Mesenchymal stem cell (in vitro differentiated cells and primary cell): ENCODE results near the gene OR2Y1.

Experiments used
- DNase-seq: peaks from one replicate; pipeline ENCODE4 v3.0.0-alpha.2; 2013
- H2AFZ ChIP-seq: one replicate; pipeline ENCODE4 v1.6.1; 2013; ENCODE audit warnings: low read depth, mild to moderate bottlenecking, control low read depth, inconsistent platforms, low read length, moderate library complexity
- H2AK5ac ChIP-seq: 2 replicates; pipeline ENCODE4 v1.6.1; 2013; ENCODE audit warnings: low read length, moderate library complexity, mild to moderate bottlenecking, inconsistent platforms; ENCODE audit not compliant: severe bottlenecking
- H2BK120ac ChIP-seq: one replicate; pipeline ENCODE4 v1.6.1; 2013; ENCODE audit warnings: low read depth, mild to moderate bottlenecking, inconsistent platforms, low read length, moderate library complexity
- H2BK12ac ChIP-seq, 2 experiments: one replicate each; pipeline ENCODE4 v1.6.1; 2013; ENCODE audit warnings: inconsistent platforms in 2 of 2, low read length in 2 of 2, mild to moderate bottlenecking in 2 of 2, moderate library complexity in 2 of 2, control low read depth in 1 of 2
- H2BK15ac ChIP-seq: one replicate; pipeline ENCODE4 v1.6.1; 2013; ENCODE audit warnings: mild to moderate bottlenecking, low read depth, inconsistent platforms; ENCODE audit not compliant: poor library complexity, severe bottlenecking
- H2BK5ac ChIP-seq: 2 replicates; pipeline ENCODE4 v1.6.1; 2013; ENCODE audit warnings: low read depth, mild to moderate bottlenecking, low read length, control low read depth, inconsistent platforms; ENCODE audit not compliant: poor library complexity, severe bottlenecking
- H3K14ac ChIP-seq, 2 experiments: one replicate each; pipeline ENCODE4 v1.6.1; 2013; ENCODE audit warnings: inconsistent platforms in 2 of 2, low read length in 2 of 2, control low read depth in 1 of 2, mild to moderate bottlenecking in 1 of 2, moderate library complexity in 1 of 2
- H3K18ac ChIP-seq, 2 experiments: one replicate each; pipeline ENCODE4 v1.6.1; 2013; ENCODE audit warnings: inconsistent platforms in 2 of 2, low read length in 2 of 2, control low read depth in 1 of 2, low read depth in 1 of 2, mild to moderate bottlenecking in 1 of 2
- H3K23ac ChIP-seq, 2 experiments: one replicate each; pipeline ENCODE4 v1.6.1; 2013; ENCODE audit warnings: inconsistent platforms in 2 of 2, low read length in 2 of 2, mild to moderate bottlenecking in 2 of 2, moderate library complexity in 2 of 2, control low read depth in 1 of 2
- H3K27ac ChIP-seq: 2 replicates; pipeline ENCODE4 v1.5.1; 2013; ENCODE audit warnings: mild to moderate bottlenecking, moderate library complexity, low read length, control low read depth, inconsistent platforms; ENCODE audit not compliant: poor library complexity, severe bottlenecking
- H3K27me3 ChIP-seq, 2 experiments: 2 replicates each; pipeline versions ENCODE4 v1.6.1 to v1.7.0; 2013; ENCODE audit warnings: low read length in 2 of 2, mild to moderate bottlenecking in 2 of 2, moderate library complexity in 2 of 2, control low read depth in 1 of 2, inconsistent platforms in 1 of 2; ENCODE audit not compliant: control insufficient read depth in 1 of 2, insufficient read depth in 1 of 2
- H3K36me3 ChIP-seq, 2 experiments: 2 replicates each; pipeline versions ENCODE4 v1.6.1 to v1.7.0; 2013; ENCODE audit warnings: low read length in 2 of 2, control low read depth in 1 of 2, inconsistent platforms in 1 of 2, low read depth in 1 of 2, mild to moderate bottlenecking in 1 of 2; ENCODE audit not compliant: insufficient read depth in 2 of 2, control insufficient read depth in 1 of 2
- H3K4ac ChIP-seq, 2 experiments: one replicate each; pipeline ENCODE4 v1.6.1; 2013; ENCODE audit warnings: inconsistent platforms in 2 of 2, low read length in 2 of 2, mild to moderate bottlenecking in 2 of 2, moderate library complexity in 2 of 2, control low read depth in 1 of 2, low read depth in 1 of 2
- H3K4me1 ChIP-seq: 2 replicates; pipeline ENCODE4 v1.6.1; 2013; ENCODE audit warnings: low read depth, low read length, control low read depth; ENCODE audit not compliant: control insufficient read depth, insufficient read depth
- H3K4me2 ChIP-seq: 2 replicates; pipeline ENCODE4 v1.6.1; 2013; ENCODE audit warnings: low read length, mild to moderate bottlenecking, inconsistent platforms; ENCODE audit not compliant: poor library complexity, severe bottlenecking
- H3K4me3 ChIP-seq, 2 experiments: 2 replicates each; pipeline versions ENCODE4 v1.5.1 to v1.7.0; 2013; ENCODE audit warnings: low read length in 2 of 2, mild to moderate bottlenecking in 2 of 2, control low read depth in 1 of 2, low read depth in 1 of 2; ENCODE audit not compliant: insufficient read depth in 1 of 2
- H3K79me1 ChIP-seq: replicated peaks from 2 replicates; pipeline ENCODE4 v1.6.1; 2013; ENCODE audit warnings: mild to moderate bottlenecking, control low read depth, low read length, inconsistent platforms; ENCODE audit not compliant: poor library complexity, severe bottlenecking
- H3K9ac ChIP-seq: 2 replicates; pipeline ENCODE4 v1.7.0; 2013; ENCODE audit warnings: mild to moderate bottlenecking, low read length, moderate library complexity
- H3K9me3 ChIP-seq: 2 replicates; pipeline ENCODE4 v1.7.0; 2013; ENCODE audit warnings: mild to moderate bottlenecking, low read length; ENCODE audit not compliant: control insufficient read depth
- H4K8ac ChIP-seq: one replicate; pipeline ENCODE4 v1.6.1; 2013; ENCODE audit warnings: inconsistent platforms, mild to moderate bottlenecking, low read length, moderate library complexity
- H4K91ac ChIP-seq: one replicate; pipeline ENCODE4 v1.6.1; 2013; ENCODE audit warnings: mild to moderate bottlenecking, low read length, inconsistent platforms
- WGBS: methylation state at CpG from one replicate; pipeline ENCODE4 v1.1.7; 2013; ENCODE audit warnings: mixed read lengths; 5-methylcytosine and 5-hydroxymethylcytosine counted together

OR2Y1 gene

DNA sequence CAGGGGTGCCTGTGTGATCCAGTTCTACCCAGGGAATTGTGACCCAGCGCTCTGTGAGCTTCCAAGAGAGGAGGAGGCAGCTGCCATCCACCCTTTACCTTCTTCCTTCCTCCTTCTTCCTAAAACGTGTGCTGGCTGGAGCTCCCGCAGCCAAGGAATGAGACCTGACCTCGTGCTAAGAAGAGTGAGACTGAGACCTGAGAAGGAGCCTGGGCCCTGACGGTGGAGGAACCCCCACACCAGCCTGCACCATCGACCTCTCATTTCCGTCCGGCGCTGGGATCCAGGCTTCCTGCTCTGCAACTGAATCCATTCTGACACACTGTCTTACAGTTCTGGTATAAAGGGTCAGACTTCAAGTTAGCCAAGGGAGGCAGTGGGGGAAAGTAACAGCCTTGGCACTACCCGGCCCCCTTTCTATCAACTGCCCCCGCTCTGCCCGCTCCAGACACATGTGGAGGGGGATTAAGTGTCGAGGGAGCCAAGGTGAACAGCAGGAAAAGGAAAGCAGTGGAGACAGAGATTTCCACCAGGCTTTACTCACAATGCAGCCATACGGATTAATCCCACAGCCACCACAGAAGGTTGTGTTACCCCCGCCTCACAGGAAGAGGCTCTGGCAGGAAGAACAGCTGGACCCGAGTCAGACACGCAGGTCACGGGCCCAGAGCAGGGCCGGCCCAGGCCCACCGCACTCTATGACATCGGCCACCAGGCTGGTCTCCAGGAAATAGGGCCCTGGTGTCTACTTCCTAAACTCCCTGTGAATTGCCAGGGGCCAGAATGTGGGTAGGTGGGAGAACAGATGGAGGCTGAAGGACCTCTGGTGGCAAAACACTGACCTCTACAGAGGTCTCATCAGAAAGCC is 46.9 kb upstream of the OR2Y1 start:
- peak overlapping the region; percentile 13 to 20 for H3K4ac ChIP-seq
- no peak overlapping the region for H2AFZ ChIP-seq
- peak overlapping the region; percentile 80 for H3K9ac ChIP-seq
- 45% methylated on average over 13 of the region's 21 CpGs for WGBS
- peak overlapping the region in 1 of 2 experiments; percentile 43 for H3K4me3 ChIP-seq
- H3K4me1 ChIP-seq = peaks cover 36% of the 10 kb centered on the region
- no peaks in the 10 kb centered on the region for H3K9me3 ChIP-seq
- H4K91ac ChIP-seq = peak overlapping the region; percentile 52
- H3K27ac ChIP-seq = peak overlapping the region; percentile 99
- no peaks in the 10 kb centered on the region for H3K27me3 ChIP-seq
- no peak overlapping the region for H2BK12ac ChIP-seq
- peak overlapping the region in 1 of 2 experiments; percentile 53 for H3K14ac ChIP-seq
- peak overlapping the region; percentile 60 for H4K8ac ChIP-seq
- peak; percentile 63 for DNase-seq
- H3K79me1 ChIP-seq = peaks cover 14% of the 10 kb centered on the region
- peak overlapping the region; percentile 74 for H2BK5ac ChIP-seq
- peaks cover 34 to 44% of the 10 kb centered on the region in 2 experiments for H3K36me3 ChIP-seq
- no peak overlapping the region for H3K4me2 ChIP-seq
- H2BK15ac ChIP-seq = no peak overlapping the region
- H2BK120ac ChIP-seq = no peak overlapping the region
- no peak overlapping the region for H3K23ac ChIP-seq
- peak overlapping the region; percentile 92 for H2AK5ac ChIP-seq
- peak overlapping the region; percentile 3 to 16 for H3K18ac ChIP-seq

DNA sequence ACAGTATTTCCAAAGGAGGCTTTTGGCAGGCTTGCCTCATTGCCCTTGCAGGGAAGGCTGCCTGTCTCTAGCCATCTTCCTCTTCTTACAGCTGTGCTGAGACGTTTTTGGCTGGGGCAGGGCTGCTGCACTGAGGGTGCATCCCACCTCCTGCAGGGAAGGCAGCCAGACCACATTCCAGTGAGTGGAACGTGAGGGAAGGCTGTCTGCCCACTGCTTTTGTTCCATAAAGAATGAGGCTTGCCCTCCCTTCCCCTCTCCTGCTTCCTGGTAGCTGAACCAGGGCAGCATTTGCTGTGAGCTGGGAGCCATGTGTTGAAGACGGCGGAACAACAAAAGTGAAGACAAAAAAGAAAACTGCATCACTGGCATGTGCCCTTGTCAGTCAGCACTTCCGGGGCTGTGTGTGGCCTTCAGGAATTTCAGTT is 46.0 kb upstream of the OR2Y1 start:
- no peak overlapping the region for H2BK12ac ChIP-seq
- H3K9ac ChIP-seq = peak overlapping the region; percentile 80
- H3K4me3 ChIP-seq = peak overlapping the region in 1 of 2 experiments; percentile 43
- DNase-seq = peak; percentile 31
- H3K4me1 ChIP-seq = peaks cover 36% of the 10 kb centered on the region
- no peaks in the 10 kb centered on the region for H3K9me3 ChIP-seq
- no peak overlapping the region for H4K91ac ChIP-seq
- WGBS = 38% methylated on average over 5 of the region's 5 CpGs
- H3K4ac ChIP-seq = no peak overlapping the region
- peaks cover 25 to 34% of the 10 kb centered on the region in 2 experiments for H3K36me3 ChIP-seq
- H2BK5ac ChIP-seq = peak overlapping the region; percentile 98
- H3K79me1 ChIP-seq = peaks cover 14% of the 10 kb centered on the region
- peak overlapping the region in 1 of 2 experiments; percentile 70 for H3K23ac ChIP-seq
- peak overlapping the region; percentile 99 for H3K27ac ChIP-seq
- no peak overlapping the region for H2BK120ac ChIP-seq
- H3K14ac ChIP-seq = no peak overlapping the region
- no peak overlapping the region for H3K4me2 ChIP-seq
- peak overlapping the region; percentile 36 for H4K8ac ChIP-seq
- peak overlapping the region in 1 of 2 experiments; percentile 35 for H3K18ac ChIP-seq
- peak overlapping the region; percentile 96 for H2AK5ac ChIP-seq
- no peak overlapping the region for H2BK15ac ChIP-seq
- no peak overlapping the region for H2AFZ ChIP-seq
- H3K27me3 ChIP-seq = no peaks in the 10 kb centered on the region

DNA sequence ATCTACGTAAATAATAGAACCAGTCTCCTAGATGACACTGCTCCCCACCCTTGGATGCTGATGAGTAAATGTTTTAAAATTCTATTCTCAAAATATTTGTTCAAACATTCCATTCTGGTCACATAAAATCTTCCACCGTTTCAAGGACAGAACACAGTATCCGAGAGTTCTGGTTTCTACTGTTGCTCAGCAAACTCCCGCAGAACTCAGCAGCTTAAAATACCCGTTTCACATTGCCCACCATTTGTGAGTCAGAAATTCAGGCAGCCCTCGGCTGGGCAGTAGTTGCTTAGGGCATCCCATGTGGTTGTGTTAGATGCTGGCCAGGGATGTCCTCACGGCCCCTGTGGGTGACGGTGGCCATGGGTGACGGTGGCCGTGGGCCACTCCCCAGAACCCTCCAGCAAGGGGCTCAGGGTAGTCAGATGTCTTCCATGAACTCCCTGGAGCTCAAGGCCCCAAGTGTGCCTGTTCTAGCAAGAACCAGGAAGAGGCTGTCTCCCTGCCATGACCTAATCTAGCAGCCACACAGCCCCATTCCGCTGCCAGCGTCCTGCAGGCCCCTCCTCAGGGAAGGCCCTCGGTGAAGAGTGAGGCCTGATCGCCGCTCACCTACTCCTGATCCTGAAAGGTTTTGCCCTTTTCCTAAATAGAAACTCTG is 45.4 kb upstream of the OR2Y1 start:
- no peaks in the 10 kb centered on the region for H3K27me3 ChIP-seq
- 61% methylated on average over 14 of the region's 15 CpGs for WGBS
- no peak overlapping the region for H2BK15ac ChIP-seq
- peak overlapping the region in 1 of 2 experiments; percentile 67 for H3K18ac ChIP-seq
- H3K4me2 ChIP-seq = peak overlapping the region; percentile 40
- H3K23ac ChIP-seq = peak overlapping the region in 1 of 2 experiments; percentile 23
- peak overlapping the region; percentile 64 for H4K91ac ChIP-seq
- H2BK120ac ChIP-seq = no peak overlapping the region
- peak overlapping the region in 1 of 2 experiments; percentile 55 for H3K14ac ChIP-seq
- peak overlapping the region; percentile 84 for H4K8ac ChIP-seq
- peak overlapping the region in 1 of 2 experiments; percentile 30 for H3K4me3 ChIP-seq
- H3K36me3 ChIP-seq = peaks cover 20 to 29% of the 10 kb centered on the region in 2 experiments
- H3K9ac ChIP-seq = peak overlapping the region; percentile 80
- H3K4me1 ChIP-seq = peaks cover 35% of the 10 kb centered on the region
- DNase-seq = peak; percentile 80
- H3K27ac ChIP-seq = peak overlapping the region; percentile 99
- peak overlapping the region in 1 of 2 experiments; percentile 93 for H3K4ac ChIP-seq
- H2AK5ac ChIP-seq = peak overlapping the region; percentile 96
- H3K79me1 ChIP-seq = peaks cover 13% of the 10 kb centered on the region
- H2BK5ac ChIP-seq = peak overlapping the region; percentile 98
- no peaks in the 10 kb centered on the region for H3K9me3 ChIP-seq
- H2BK12ac ChIP-seq = peak overlapping the region in 1 of 2 experiments; percentile 48
- peak overlapping the region; percentile 29 for H2AFZ ChIP-seq
